Astrocyte of the spinal cord (primary cell): ENCODE data around the gene FSIP1.
A peak's percentile ranks its signal among the peaks of the same experiment; 100 is the strongest.

Experiments
- DNase-seq: peaks from one replicate; pipeline ENCODE4 v3.0.0; 2011; ENCODE audit warnings: low read depth, low spot score
- H3K4me3 ChIP-seq: 2 replicates; pipeline ENCODE4 v1.5.1; 2011; ENCODE audit warnings: low read depth, mild to moderate bottlenecking, low read length, moderate library complexity
- in situ Hi-C: cut with HindIII; loops from 2 replicates; pipeline ENCODE4 v1.10.0; 2017; ENCODE audit warnings: low sequenced_read_pairs
- TF ChIP-seq, protein P1 (sequence below): IDR thresholded peaks from 2 replicates; pipeline ENCODE4 v1.5.1; 2012; ENCODE audit warnings: low read depth, mild to moderate bottlenecking, low read length, inconsistent platforms

The FSIP1 gene

GRCh38 chr15:39584266-39584659 lies 198.4 kb downstream of the FSIP1 start:
- in situ Hi-C loops: no loop called here
- no peak for DNase-seq
- TF ChIP-seq, protein P1, sequence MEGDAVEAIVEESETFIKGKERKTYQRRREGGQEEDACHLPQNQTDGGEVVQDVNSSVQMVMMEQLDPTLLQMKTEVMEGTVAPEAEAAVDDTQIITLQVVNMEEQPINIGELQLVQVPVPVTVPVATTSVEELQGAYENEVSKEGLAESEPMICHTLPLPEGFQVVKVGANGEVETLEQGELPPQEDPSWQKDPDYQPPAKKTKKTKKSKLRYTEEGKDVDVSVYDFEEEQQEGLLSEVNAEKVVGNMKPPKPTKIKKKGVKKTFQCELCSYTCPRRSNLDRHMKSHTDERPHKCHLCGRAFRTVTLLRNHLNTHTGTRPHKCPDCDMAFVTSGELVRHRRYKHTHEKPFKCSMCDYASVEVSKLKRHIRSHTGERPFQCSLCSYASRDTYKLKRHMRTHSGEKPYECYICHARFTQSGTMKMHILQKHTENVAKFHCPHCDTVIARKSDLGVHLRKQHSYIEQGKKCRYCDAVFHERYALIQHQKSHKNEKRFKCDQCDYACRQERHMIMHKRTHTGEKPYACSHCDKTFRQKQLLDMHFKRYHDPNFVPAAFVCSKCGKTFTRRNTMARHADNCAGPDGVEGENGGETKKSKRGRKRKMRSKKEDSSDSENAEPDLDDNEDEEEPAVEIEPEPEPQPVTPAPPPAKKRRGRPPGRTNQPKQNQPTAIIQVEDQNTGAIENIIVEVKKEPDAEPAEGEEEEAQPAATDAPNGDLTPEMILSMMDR: no peak
- peak overlapping the region; percentile 68 for H3K4me3 ChIP-seq

DNA sequence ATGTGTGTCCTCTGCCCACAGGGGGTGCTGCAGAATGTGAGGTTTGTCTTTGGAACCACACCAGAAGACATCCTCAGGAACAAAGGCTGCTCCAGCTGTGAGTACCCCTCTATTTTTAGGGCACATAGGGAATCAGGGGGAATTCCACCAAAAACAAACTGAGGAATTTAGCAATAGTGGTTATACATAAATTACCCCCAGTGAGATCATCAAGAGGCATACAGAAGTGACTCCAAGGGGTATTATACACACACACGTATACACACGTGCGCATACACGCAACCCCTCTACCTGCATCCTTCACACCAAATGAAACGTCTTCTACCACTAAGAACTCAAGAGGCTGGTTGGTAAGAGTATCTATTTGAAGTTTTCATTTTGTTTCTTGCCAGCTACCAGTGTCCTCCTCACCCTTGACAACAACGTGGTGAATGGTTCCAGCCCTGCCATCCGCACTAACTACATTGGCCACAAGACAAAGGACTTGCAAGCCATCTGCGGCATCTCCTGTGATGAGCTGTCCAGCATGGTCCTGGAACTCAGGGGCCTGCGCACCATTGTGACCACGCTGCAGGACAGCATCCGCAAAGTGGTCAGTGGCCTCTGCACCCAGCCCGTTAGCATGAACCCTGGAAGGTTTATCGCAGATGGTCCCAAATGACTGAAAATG lies 198.9 kb downstream of the FSIP1 start:
- peak overlapping the region; percentile 68 for H3K4me3 ChIP-seq
- TF ChIP-seq, protein P1: peak; percentile 41
- DNase-seq: peak; percentile 34
- in situ Hi-C loops: no loop called here

DNA sequence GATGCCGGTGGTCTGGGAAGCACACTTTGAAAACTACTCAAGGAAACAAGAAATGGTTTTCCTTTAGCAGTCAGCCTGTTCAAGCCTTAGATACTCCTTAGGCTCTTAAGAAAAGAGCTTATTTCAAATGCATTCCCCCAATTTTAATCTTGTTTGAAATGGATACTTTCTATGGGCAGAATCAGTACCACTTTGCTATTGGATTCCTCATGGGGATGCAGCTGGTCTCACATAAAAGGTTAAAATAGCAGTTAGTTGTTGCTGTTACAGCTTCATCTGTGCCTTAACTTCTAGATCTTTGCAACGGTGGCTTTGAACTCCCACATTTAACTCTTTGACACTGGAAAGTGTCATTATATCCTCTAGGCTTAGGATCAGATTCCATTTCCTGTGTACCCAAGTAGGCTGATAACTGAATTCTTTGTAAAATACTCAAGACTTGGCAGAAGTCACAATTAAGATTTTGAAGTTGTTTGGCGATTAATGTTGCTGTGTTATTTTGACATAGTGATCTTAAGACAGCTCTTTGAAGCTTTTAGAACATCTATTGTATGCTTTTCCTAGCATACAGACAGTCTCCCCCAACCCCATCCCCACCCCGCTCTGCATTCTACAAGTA lies 199.6 kb downstream of the FSIP1 start:
- in situ Hi-C loops: no loop called here
- TF ChIP-seq, protein P1: no peak
- peak overlapping the region; percentile 68 for H3K4me3 ChIP-seq
- DNase-seq: peak; percentile 41

DNA sequence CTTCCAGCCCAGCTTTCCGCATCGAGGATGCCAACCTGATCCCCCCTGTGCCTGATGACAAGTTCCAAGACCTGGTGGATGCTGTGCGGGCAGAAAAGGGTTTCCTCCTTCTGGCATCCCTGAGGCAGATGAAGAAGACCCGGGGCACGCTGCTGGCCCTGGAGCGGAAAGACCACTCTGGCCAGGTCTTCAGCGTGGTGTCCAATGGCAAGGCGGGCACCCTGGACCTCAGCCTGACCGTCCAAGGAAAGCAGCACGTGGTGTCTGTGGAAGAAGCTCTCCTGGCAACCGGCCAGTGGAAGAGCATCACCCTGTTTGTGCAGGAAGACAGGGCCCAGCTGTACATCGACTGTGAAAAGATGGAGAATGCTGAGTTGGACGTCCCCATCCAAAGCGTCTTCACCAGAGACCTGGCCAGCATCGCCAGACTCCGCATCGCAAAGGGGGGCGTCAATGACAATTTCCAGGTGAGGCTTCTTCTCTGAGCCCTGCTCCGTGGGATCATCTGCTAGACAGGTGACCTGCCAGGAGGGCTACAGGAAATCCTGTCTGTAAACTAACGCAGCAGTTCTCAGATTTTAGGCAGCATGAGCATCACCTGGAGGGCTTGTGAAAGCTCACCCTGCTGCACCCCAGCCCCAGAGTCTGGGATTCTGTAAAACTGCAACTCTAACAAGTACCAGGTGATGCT lies 200.2 kb downstream of the FSIP1 start:
- DNase-seq: peak; percentile 25
- peak overlapping the region; percentile 68 for H3K4me3 ChIP-seq
- TF ChIP-seq, protein P1: no peak
- in situ Hi-C loops: no loop called here

GRCh38 chr15:39581793-39582285 lies 200.8 kb downstream of the FSIP1 start:
- peak overlapping the region; percentile 68 for H3K4me3 ChIP-seq
- TF ChIP-seq, protein P1: peak; percentile 50
- in situ Hi-C loops: no loop called here
- DNase-seq: peak; percentile 32

- in situ Hi-C loops: no loop called here
- DNase-seq: no peak
- peak overlapping the region; percentile 68 for H3K4me3 ChIP-seq
- TF ChIP-seq, protein P1: no peak
Observed at GRCh38 chr15:39581242-39581792, 201.3 kb downstream of the FSIP1 start.
